MM.1S (cell line): ENCODE data around the gene HIF1AN.

Source experiments
- DNase-seq: peaks from one replicate; pipeline ENCODE4 v3.0.0-alpha.2; 2015
- H2AFZ ChIP-seq: fragments of 300-600 bp; sonication (generic); 2 replicates; pipeline ENCODE4 v1.6.0; 2016; ENCODE audit warnings: antibody characterized with exemption, low read length
- H3F3A ChIP-seq: fragments of 300-600 bp; sonication (generic); 2 replicates; pipeline ENCODE4 v1.6.1; 2016; ENCODE audit warnings: mild to moderate bottlenecking, antibody characterized with exemption, low read length, moderate library complexity, mixed read lengths; ENCODE audit not compliant: insufficient read depth
- H3K27ac ChIP-seq: fragments of 300-600 bp; sonication (generic); 2 replicates; pipeline ENCODE4 v1.5.1; 2016; ENCODE audit warnings: mild to moderate bottlenecking, low read length
- H3K27me3 ChIP-seq: fragments of 300-600 bp; sonication (generic); replicated peaks from 2 replicates; pipeline ENCODE4 v1.6.0; 2016; ENCODE audit warnings: low read length; ENCODE audit not compliant: insufficient read depth
- H3K36me3 ChIP-seq: fragments of 300-600 bp; sonication (generic); replicated peaks from 2 replicates; pipeline ENCODE4 v1.6.1; 2016; ENCODE audit warnings: mild to moderate bottlenecking, low read length, mixed read lengths; ENCODE audit not compliant: insufficient read depth
- H3K4me1 ChIP-seq: fragments of 300-600 bp; sonication (generic); 2 replicates; pipeline ENCODE4 v1.6.1; 2016; ENCODE audit warnings: low read length, mixed read lengths
- H3K4me2 ChIP-seq: fragments of 300-600 bp; sonication (generic); 2 replicates; pipeline ENCODE4 v1.6.0; 2016; ENCODE audit warnings: low read depth, low read length
- H3K4me3 ChIP-seq: fragments of 300-600 bp; sonication (generic); 2 replicates; pipeline ENCODE4 v1.5.1; 2016; ENCODE audit warnings: low read length, mixed read lengths
- H3K79me2 ChIP-seq: fragments of 300-600 bp; sonication (generic); 2 replicates; pipeline ENCODE4 v1.6.1; 2016; ENCODE audit warnings: mixed run types, low read length, mixed read lengths
- H3K9ac ChIP-seq: fragments of 300-600 bp; sonication (generic); 2 replicates; pipeline ENCODE4 v1.6.1; 2016; ENCODE audit warnings: low read length, mixed read lengths
- H3K9me2 ChIP-seq: fragments of 300-600 bp; sonication (generic); replicated peaks from 2 replicates; pipeline ENCODE4 v1.6.1; 2016; ENCODE audit warnings: mild to moderate bottlenecking, low read length, mixed read lengths; ENCODE audit not compliant: insufficient read depth
- H3K9me3 ChIP-seq: fragments of 300-600 bp; sonication (generic); replicated peaks from 2 replicates; pipeline ENCODE4 v1.6.1; 2016; ENCODE audit warnings: mild to moderate bottlenecking, low read length, mixed read lengths; ENCODE audit not compliant: insufficient read depth
- H4K20me1 ChIP-seq: fragments of 300-600 bp; sonication (generic); 2 replicates; pipeline ENCODE4 v1.6.1; 2016; ENCODE audit warnings: mild to moderate bottlenecking, low read length, moderate library complexity, mixed read lengths; ENCODE audit not compliant: insufficient read depth
- EZH2 ChIP-seq: fragments of 300-600 bp; sonication (generic); optimal IDR thresholded peaks from 2 replicates; pipeline ENCODE3; 2017; ENCODE audit warnings: low read depth, mild to moderate bottlenecking, antibody characterized with exemption, low read length, mixed read lengths
- EZH2phosphoT487 ChIP-seq: fragments of 300-600 bp; sonication (generic); IDR thresholded peaks from 2 replicates; pipeline ENCODE4 v1.6.1; 2018; ENCODE audit warnings: antibody characterized with exemption, low read length
- TF ChIP-seq, protein P1 (sequence below): fragments of 300-600 bp; sonication (generic); IDR thresholded peaks from 2 replicates; pipeline ENCODE4 v1.5.1; 2016; ENCODE audit warnings: antibody characterized with exemption, low read length, mixed read lengths

The HIF1AN gene

DNA sequence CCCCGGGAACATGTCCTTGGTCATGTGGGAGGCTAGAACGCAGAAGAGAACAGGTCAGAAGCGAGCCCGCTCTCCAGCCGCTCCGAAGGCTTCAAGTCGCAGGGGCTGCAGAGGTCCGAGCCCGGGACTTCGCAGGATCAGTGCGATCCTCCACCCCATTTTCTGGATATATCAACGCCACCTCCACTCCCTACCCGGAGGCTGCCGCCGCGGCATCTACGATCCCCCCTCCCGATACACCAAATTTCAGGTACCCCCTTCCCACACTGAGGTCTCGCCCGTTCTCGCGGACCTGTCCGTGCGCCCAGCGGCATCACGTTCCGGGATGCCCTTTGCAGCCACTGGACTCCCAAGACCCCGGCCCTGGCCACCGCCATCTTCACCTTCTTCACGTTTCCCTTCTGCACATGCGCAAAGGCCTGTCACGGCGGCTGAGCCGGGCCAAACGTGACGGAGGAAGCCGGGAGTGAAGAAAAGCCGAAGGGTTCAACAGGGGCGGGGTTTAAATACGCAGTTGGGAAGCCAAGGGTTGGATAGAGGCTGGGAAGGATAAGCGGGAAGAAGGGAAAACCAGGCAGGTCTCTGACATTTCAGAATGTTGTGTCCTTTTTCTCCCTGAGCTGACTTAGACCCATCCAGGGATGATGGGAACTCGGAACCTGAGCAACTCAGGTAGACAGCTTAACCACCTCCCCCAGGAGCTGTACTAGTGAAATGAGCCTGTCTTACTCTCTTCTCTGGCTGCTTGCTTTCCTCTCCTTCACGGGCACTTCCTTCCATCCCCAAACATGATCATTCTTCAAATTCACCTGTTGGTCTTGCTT is 6.1 kb upstream of the HIF1AN start, which contains the start of gene NDUFB8:
Gene NDUFB8 (minus strand): TSS at position 397 of the 824 bp plus-strand sequence. CDS start 20 bp downstream, at position 377.
- Histone ChIP-seq H3K27ac (peak within 1 kb of the TSS; percentile 54; the same call in 1 of the 2 replicates), H3K4me2 (peak within 1 kb of the TSS; percentile 97), H4K20me1 (no peaks in the 10 kb centered on the region), H3K4me1 (peaks cover 34% of the 10 kb centered on the region), H3K36me3 (peaks cover 7% of the 10 kb centered on the region; the same call in 1 of the 2 replicates), H3K9ac (peak within 1 kb of the TSS; percentile 94), H3F3A (peaks cover 19% of the 10 kb centered on the region), H3K9me2 (no peaks in the 10 kb centered on the region), H3K27me3 (no peaks in the 10 kb centered on the region), H3K9me3 (no peaks in the 10 kb centered on the region), H3K4me3 (peak within 1 kb of the TSS; percentile 99), H2AFZ (peak within 1 kb of the TSS; percentile 96), H3K79me2 (peaks cover 41% of the 10 kb centered on the region)
- TF ChIP-seq, protein P1, sequence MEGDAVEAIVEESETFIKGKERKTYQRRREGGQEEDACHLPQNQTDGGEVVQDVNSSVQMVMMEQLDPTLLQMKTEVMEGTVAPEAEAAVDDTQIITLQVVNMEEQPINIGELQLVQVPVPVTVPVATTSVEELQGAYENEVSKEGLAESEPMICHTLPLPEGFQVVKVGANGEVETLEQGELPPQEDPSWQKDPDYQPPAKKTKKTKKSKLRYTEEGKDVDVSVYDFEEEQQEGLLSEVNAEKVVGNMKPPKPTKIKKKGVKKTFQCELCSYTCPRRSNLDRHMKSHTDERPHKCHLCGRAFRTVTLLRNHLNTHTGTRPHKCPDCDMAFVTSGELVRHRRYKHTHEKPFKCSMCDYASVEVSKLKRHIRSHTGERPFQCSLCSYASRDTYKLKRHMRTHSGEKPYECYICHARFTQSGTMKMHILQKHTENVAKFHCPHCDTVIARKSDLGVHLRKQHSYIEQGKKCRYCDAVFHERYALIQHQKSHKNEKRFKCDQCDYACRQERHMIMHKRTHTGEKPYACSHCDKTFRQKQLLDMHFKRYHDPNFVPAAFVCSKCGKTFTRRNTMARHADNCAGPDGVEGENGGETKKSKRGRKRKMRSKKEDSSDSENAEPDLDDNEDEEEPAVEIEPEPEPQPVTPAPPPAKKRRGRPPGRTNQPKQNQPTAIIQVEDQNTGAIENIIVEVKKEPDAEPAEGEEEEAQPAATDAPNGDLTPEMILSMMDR, result no peak
- TF ChIP-seq EZH2phosphoT487 (no peak), EZH2 (no peak)
- DNase-seq, result peak; percentile 82

DNA sequence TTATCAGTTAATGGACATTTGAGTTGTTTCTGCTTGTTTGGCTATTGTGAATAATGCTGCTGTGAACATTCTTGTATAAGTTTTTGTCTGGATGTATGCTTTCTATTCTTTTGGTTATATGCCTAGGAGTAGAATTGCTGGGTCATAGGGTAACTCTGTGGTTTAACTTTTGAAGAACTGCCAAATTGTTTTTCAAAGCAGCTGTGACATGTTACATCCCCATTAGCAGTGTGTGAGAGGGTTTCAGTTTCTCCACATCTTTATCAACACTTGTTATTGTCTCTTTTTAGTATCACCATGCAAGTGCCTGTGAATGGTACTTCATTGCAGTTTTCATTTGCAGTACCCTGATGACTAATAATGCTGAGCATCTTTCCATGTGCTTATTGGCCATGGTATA is 4.0 kb upstream of the HIF1AN start:
- Histone ChIP-seq H3K4me1 (peaks cover 47% of the 10 kb centered on the region), H3K4me3 (0 out of 2 replicates have a peak overlapping the region, but pooled peaks have one; percentile 1), H3K79me2 (peaks cover 44% of the 10 kb centered on the region), H3K9me2 (no peaks in the 10 kb centered on the region), H3K27ac (peak overlapping the region; percentile 75), H3K9ac (no peak overlapping the region), H3K9me3 (no peaks in the 10 kb centered on the region), H3K4me2 (peak overlapping the region; percentile 42; the same call in 1 of the 2 replicates), H3F3A (peaks cover 19% of the 10 kb centered on the region), H3K27me3 (no peaks in the 10 kb centered on the region), H4K20me1 (no peaks in the 10 kb centered on the region), H3K36me3 (peaks cover 1% of the 10 kb centered on the region; the same call in 1 of the 2 replicates), H2AFZ (no peak overlapping the region)
- peak; percentile 88 for DNase-seq
- no peak for TF ChIP-seq EZH2phosphoT487
- TF ChIP-seq, protein P1, result no peak
- TF ChIP-seq EZH2, result no peak

DNA sequence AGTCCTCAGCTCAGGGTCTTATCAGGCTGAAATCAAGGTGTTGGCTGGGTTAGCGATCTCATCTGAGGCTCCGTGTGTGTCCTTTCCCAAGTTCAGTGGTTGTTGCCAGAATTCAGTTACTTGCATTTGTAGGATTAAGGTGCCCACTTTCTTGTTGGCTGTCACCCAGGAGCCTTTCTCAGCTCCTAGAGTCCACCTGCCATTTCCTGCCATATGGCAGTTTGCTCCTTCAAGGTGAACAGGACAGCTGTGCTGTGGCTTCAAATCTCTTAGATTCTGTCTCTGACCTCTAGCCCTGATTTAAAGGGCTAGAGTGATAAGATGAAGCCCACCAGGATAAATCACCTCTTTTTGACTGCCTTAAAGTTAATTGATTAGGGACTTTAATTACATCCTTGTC is 1.0 kb upstream of the HIF1AN start:
- peak; percentile 29 for DNase-seq
- Histone ChIP-seq H3K79me2 (peaks cover 36% of the 10 kb centered on the region), H3K4me1 (peaks cover 44% of the 10 kb centered on the region), H3K4me2 (peak overlapping the region; percentile 38; the same call in 1 of the 2 replicates), H3K9ac (no peak overlapping the region), H3K36me3 (no peaks in the 10 kb centered on the region), H3K9me3 (no peaks in the 10 kb centered on the region), H3K27ac (no peak overlapping the region), H3K27me3 (no peaks in the 10 kb centered on the region), H3K9me2 (no peaks in the 10 kb centered on the region), H4K20me1 (no peaks in the 10 kb centered on the region), H2AFZ (peak overlapping the region; percentile 56; the same call in 1 of the 2 replicates), H3K4me3 (no peak overlapping the region), H3F3A (peaks cover 19% of the 10 kb centered on the region)
- TF ChIP-seq, protein P1, result no peak
- no peak for TF ChIP-seq EZH2phosphoT487
